ENCODE data around the gene TMA7.

- TF ChIP-seq CTCF (IDR thresholded peaks at IDR 0.05; ENCODE audit: low read length) (no peak), EZH2 (IDR thresholded peaks at IDR 0.05; ENCODE audit: borderline replicate concordance, low read length) (no peak)
Observed at GRCh38 chr3:48417529-48418108, 22.4 kb upstream of the TMA7 start.
